K562 (cell line): ENCODE results near the gene ST6GALNAC3. TPM values are rescaled to one million over a fixed set of nuclear protein-coding genes. Genes with fewer than 3 reads are reported as not detected.

Experiments
- ATAC-seq: fragments of 200-7000 bp; cut with Tn5 transposase; 3 replicates; pipeline ENCODE4 v1.9.1; 2020; ENCODE audit warnings: moderate library complexity
- BruUV-seq: library from RNA; stranded (reverse); fragments of 400-500 nt; replicated peaks from 2 replicates; lab custom pipeline; 2021; lab: Mats Ljungman, UMichigan
- CTCF ChIA-PET: fragments of 300-600 bp; formaldehyde crosslinking; extraction: SDS; loops from one replicate; lab custom pipeline; 2021; ENCODE audit warnings: low intra/inter-chr PET ratio; lab: Yijun Ruan, JAX
- POLR2A ChIA-PET: fragments of 300-600, 350-650 bp; sonication (Branson Sonifier 250); formaldehyde crosslinking; extraction: SDS; loops from one replicate; lab custom pipeline; 2021; ENCODE audit warnings: antibody characterized with exemption, inconsistent platforms; lab: Yijun Ruan, JAX
- DNase-seq, 4 experiments: peaks; one replicate each; pipeline versions ENCODE4 v3.0.0 to v3.0.0-alpha.2; 2011 to 2018; ENCODE audit warnings: low spot score in 3 of 4, mixed read lengths in 3 of 4; ENCODE audit errors: extremely low read depth in 1 of 4
- FAIRE-seq: peaks from 2 replicates; lab custom pipeline; 2011; peaks lifted over from hg19 to GRCh38; lab: Jason Lieb, UNC
- H2AFZ ChIP-seq: 2 replicates; pipeline ENCODE4 v1.6.0; 2011; ENCODE audit warnings: low read depth, low read length, control low read depth, inconsistent platforms
- H3K27ac ChIP-seq: fragments of 200-600 bp; 3 replicates; pipeline ENCODE4 v1.8.0; 2011; ENCODE audit warnings: low read depth, mild to moderate bottlenecking, control low read depth, inconsistent platforms, low read length, moderate library complexity, mixed read lengths; ENCODE audit errors: extremely low read depth
- H3K27me3 ChIP-seq, 2 experiments: fragments of 300-600 bp in 1 of 2; 2 replicates in 1 of 2; 3 replicates in 1 of 2; pipeline versions ENCODE4 v1.6.0 to v1.8.0; 2011; ENCODE audit warnings: inconsistent platforms in 2 of 2, low read length in 2 of 2, mild to moderate bottlenecking in 1 of 2, mixed read lengths in 1 of 2, moderate library complexity in 1 of 2; ENCODE audit not compliant: control insufficient read depth in 2 of 2, insufficient read depth in 2 of 2
- H3K36me3 ChIP-seq: fragments of 300-600 bp; 3 replicates; pipeline ENCODE4 v1.8.0; 2011; ENCODE audit warnings: mild to moderate bottlenecking, low read length, inconsistent platforms; ENCODE audit not compliant: control insufficient read depth, insufficient read depth
- H3K4me1 ChIP-seq, 2 experiments: fragments of 200-600 bp in 1 of 2; replicated peaks in 1 of 2; 2 replicates in 1 of 2; 3 replicates in 1 of 2; pipeline versions ENCODE4 v1.5.1 to v1.8.0; 2011; ENCODE audit warnings: inconsistent platforms in 2 of 2, low read length in 2 of 2, mild to moderate bottlenecking in 1 of 2, mixed read lengths in 1 of 2, moderate library complexity in 1 of 2; ENCODE audit not compliant: control insufficient read depth in 2 of 2, insufficient read depth in 2 of 2
- H3K4me2 ChIP-seq: 2 replicates; pipeline ENCODE4 v1.6.1; 2011; ENCODE audit warnings: low read length, control low read depth, inconsistent platforms, mixed read lengths; ENCODE audit not compliant: insufficient read depth
- H3K4me3 ChIP-seq: fragments of 200-600 bp; sonication (generic), shearing (Covaris generic); 2 replicates; pipeline ENCODE4 v1.5.1; 2016; ENCODE audit warnings: control low read depth, inconsistent platforms
- H3K79me2 ChIP-seq: fragments of 200-600 bp; 3 replicates; pipeline ENCODE4 v1.8.0; 2011; ENCODE audit warnings: low read length, inconsistent platforms; ENCODE audit not compliant: control insufficient read depth, insufficient read depth
- H3K9ac ChIP-seq, 2 experiments: 2 replicates each; pipeline versions ENCODE4 v1.6.0 to v1.6.1; 2011; ENCODE audit warnings: low read depth in 2 of 2, low read length in 2 of 2, control low read depth in 1 of 2, inconsistent platforms in 1 of 2, mild to moderate bottlenecking in 1 of 2, mixed read lengths in 1 of 2; ENCODE audit not compliant: insufficient read depth in 1 of 2
- H3K9me1 ChIP-seq: one replicate; pipeline ENCODE4 v1.6.0; 2011; ENCODE audit warnings: inconsistent platforms, mild to moderate bottlenecking, low read length, moderate library complexity; ENCODE audit not compliant: control insufficient read depth, insufficient read depth
- H3K9me3 ChIP-seq: replicated peaks from 2 replicates; pipeline ENCODE4 v1.5.1; 2011; ENCODE audit warnings: low read depth, low read length, inconsistent platforms; ENCODE audit not compliant: control insufficient read depth, insufficient read depth
- H4K20me1 ChIP-seq: replicated peaks from 2 replicates; pipeline ENCODE4 v1.6.1; 2011; ENCODE audit warnings: low read length, inconsistent platforms, mixed read lengths; ENCODE audit not compliant: control insufficient read depth, insufficient read depth
- CXXC5 ChIP-seq: fragments of 250-450 bp; sonication (Bioruptor Pico); IDR thresholded peaks from 2 replicates; pipeline ENCODE4 v1.8.0; 2022; ENCODE audit warnings: inconsistent platforms, mild to moderate bottlenecking, moderate library complexity
- MAZ ChIP-seq, 2 experiments: fragments of 450-650 bp in 1 of 2; sonication (generic) in 1 of 2; formaldehyde crosslinking; IDR thresholded peaks in 1 of 2; conservative IDR thresholded peaks in 1 of 2; 2 replicates each; pipeline versions ENCODE4 v1.4.0 to v1.5.0; 2020; ENCODE audit warnings: mild to moderate bottlenecking in 1 of 2, missing genetic modification reagents in 1 of 2
- RBM39 ChIP-seq: fragments of 200-400 bp; formaldehyde crosslinking; optimal IDR thresholded peaks from 2 replicates; pipeline ENCODE3; 2018; ENCODE audit warnings: low read depth, low read length
- RFX1 ChIP-seq: fragments of 450-650 bp; IDR thresholded peaks from 2 replicates; pipeline ENCODE4 v1.6.1; 2016; ENCODE audit warnings: mild to moderate bottlenecking, moderate library complexity
- SIRT6 ChIP-seq: IDR thresholded peaks from one replicate; pipeline ENCODE4 v1.6.1; 2012; ENCODE audit warnings: low read depth, mild to moderate bottlenecking, control low read depth, inconsistent platforms, low read length, moderate library complexity
- ZEB2 ChIP-seq: fragments of 450-650 bp; IDR thresholded peaks from 2 replicates; pipeline ENCODE4 v1.6.1; 2016
- ZNF41 ChIP-seq: fragments of 250-450 bp; sonication (Bioruptor Pico); conservative IDR thresholded peaks from 2 replicates; pipeline ENCODE4 v1.4.0; 2020; ENCODE audit warnings: mild to moderate bottlenecking
- ZNF699 ChIP-seq: fragments of 250-450 bp; sonication (Bioruptor Pico); IDR thresholded peaks from 2 replicates; pipeline ENCODE4 v1.8.0; 2021; ENCODE audit warnings: mild to moderate bottlenecking, moderate library complexity; ENCODE audit not compliant: insufficient replicate concordance
- ZNF778 ChIP-seq: fragments of 450-650 bp; formaldehyde crosslinking; IDR thresholded peaks from 2 replicates; pipeline ENCODE4 v1.4.0; 2020; ENCODE audit warnings: mild to moderate bottlenecking, moderate library complexity
- in situ Hi-C: fragments of 300-500 bp; cut with MboI; formaldehyde crosslinking; loops from 4 replicates; pipeline ENCODE4 v1.15.0; 2018; ENCODE audit warnings: inconsistent platforms, mixed read lengths
- intact Hi-C: fragments of 100-400 bp; cut with micrococcal nuclease; formaldehyde crosslinking; loops from 2 replicates; pipeline ENCODE4 v1.14.2; 2022
- polyA plus RNA-seq, 8 experiments: library from polyadenylated mRNA; depleted of rRNA in 4 of 8; stranded (reverse) in 5 of 8; unstranded in 3 of 8; fragments of >200 nt; fragmentation: Nextera tagmentation in 2 of 8; fragmentation: Illumina TruSeq in 1 of 8; extraction: Ambion mirVana in 2 of 8; extraction: Trizol in 1 of 8; gene quantifications; 2 replicates each; pipeline versions ENCODE4 v1.2.1 to v1.2.3, GENCODE V29; 2011 to 2014; ENCODE audit warnings: inconsistent platforms in 1 of 8, missing spikeins in 1 of 8
- total RNA-seq, 7 experiments: library from RNA; depleted of rRNA in 6 of 7; stranded (reverse); fragments of >200 nt in 6 of 7; fragmentation: Illumina TruSeq in 2 of 7; extraction: Trizol in 2 of 7; gene quantifications; 2 replicates each; pipeline versions ENCODE4 v1.2.1 to v1.2.3, GENCODE V29; 2011 to 2021; ENCODE audit warnings: low replicate concordance in 1 of 7
- TF ChIP-seq, protein P1 (sequence below): sonication (generic); formaldehyde crosslinking; IDR thresholded peaks from 2 replicates; pipeline ENCODE4 v1.4.0; 2020; ENCODE audit warnings: mild to moderate bottlenecking, missing genetic modification reagents
- TF ChIP-seq, protein P2 (sequence below): fragments of 250-450 bp; sonication (Bioruptor Pico); IDR thresholded peaks from 2 replicates; pipeline ENCODE4 v1.9.0; 2021; ENCODE audit warnings: mild to moderate bottlenecking

The ST6GALNAC3 gene
- total and polyA plus RNA-seq, 9 of the 15 experiments (the other 6 are each of a cell fraction or from before 2014, with no cell fraction given), result 0.04 to 0.29 (median 0.18) TPM; not detected in 6

DNA sequence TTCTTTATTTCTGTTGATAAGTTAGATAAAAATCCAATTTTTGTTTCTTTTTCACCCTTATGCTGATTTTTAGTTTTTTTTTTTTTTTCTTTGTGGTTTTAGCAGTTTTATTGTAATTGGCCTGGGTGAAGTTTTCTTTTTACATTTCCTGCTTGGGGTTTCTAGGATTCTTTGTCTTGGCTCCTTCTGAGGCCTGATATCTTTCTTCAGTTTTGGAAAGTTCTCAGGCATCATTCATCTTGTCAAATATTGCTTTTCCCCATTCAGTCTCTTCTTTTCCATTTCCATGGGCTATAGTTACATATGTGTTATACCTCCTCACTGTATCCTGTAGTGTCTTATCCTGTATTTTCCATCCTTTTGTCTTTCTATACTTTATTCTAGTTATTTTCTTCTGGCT, 28.5 kb downstream of the ST6GALNAC3 start:
- Histone ChIP-seq H3K27me3 (no peaks in the 10 kb centered on the region), H3K36me3 (no peaks in the 10 kb centered on the region), H3K79me2 (no peaks in the 10 kb centered on the region), H3K9me3 (no peaks in the 10 kb centered on the region), H3K4me3 (no peak overlapping the region), H3K4me2 (no peak overlapping the region), H2AFZ (no peak overlapping the region), H3K9me1 (no peaks in the 10 kb centered on the region), H3K9ac (no peak overlapping the region), H3K4me1 (no peaks in the 10 kb centered on the region), H3K27ac (no peak overlapping the region), H4K20me1 (no peaks in the 10 kb centered on the region)
- no peak for ATAC-seq
- intact Hi-C loops (no loop called here), in situ Hi-C loops (no loop called here)
- BruUV-seq, result no TSS peak
- FAIRE-seq, result no peak
- TF ChIP-seq SIRT6 (no peak), RFX1 (no peak), ZNF699 (CRISPR knock-in tag) (no peak), RBM39 (no peak), CXXC5 (CRISPR knock-in tag) (no peak), ZNF778 (CRISPR knock-in tag) (no peak), ZNF41 (no peak), ZEB2 (no peak), MAZ (CRISPR knock-in tag; conservative IDR thresholded peaks at IDR 0.05 in 1 of 2, IDR thresholded peaks at IDR 0.05 in 1 of 2) (no peak)
- TF ChIP-seq, protein P1, sequence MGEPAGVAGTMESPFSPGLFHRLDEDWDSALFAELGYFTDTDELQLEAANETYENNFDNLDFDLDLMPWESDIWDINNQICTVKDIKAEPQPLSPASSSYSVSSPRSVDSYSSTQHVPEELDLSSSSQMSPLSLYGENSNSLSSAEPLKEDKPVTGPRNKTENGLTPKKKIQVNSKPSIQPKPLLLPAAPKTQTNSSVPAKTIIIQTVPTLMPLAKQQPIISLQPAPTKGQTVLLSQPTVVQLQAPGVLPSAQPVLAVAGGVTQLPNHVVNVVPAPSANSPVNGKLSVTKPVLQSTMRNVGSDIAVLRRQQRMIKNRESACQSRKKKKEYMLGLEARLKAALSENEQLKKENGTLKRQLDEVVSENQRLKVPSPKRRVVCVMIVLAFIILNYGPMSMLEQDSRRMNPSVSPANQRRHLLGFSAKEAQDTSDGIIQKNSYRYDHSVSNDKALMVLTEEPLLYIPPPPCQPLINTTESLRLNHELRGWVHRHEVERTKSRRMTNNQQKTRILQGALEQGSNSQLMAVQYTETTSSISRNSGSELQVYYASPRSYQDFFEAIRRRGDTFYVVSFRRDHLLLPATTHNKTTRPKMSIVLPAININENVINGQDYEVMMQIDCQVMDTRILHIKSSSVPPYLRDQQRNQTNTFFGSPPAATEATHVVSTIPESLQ (CRISPR knock-in tag), result no peak
- TF ChIP-seq, protein P2, sequence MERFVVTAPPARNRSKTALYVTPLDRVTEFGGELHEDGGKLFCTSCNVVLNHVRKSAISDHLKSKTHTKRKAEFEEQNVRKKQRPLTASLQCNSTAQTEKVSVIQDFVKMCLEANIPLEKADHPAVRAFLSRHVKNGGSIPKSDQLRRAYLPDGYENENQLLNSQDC (CRISPR knock-in tag), result no peak
- POLR2A ChIA-PET, result no interaction called here
- CTCF ChIA-PET, result no interaction called here
- DNase-seq, result no peak
